ENCODE results near the gene C1QTNF6.

- TF ChIP-seq CTCF (IDR thresholded peaks at IDR 0.05; ENCODE audit: extremely low read depth in 1 of 2, insufficient read depth in 1 of 2, low read depth in 1 of 2, low read length in 2 of 2) (no peak), POLR2A (IDR thresholded peaks at IDR 0.05; ENCODE audit: low read depth, low read length) (no peak), EZH2 (IDR thresholded peaks at IDR 0.05; ENCODE audit: borderline replicate concordance, low read depth, low read length, severe bottlenecking) (no peak), POLR2AphosphoS5 (IDR thresholded peaks at IDR 0.05; ENCODE audit: insufficient read depth, low read depth, low read length) (no peak), FOS (IDR thresholded peaks at IDR 0.05; ENCODE audit: borderline replicate concordance, insufficient read depth, low read length) (no peak), JUN (IDR thresholded peaks at IDR 0.05; ENCODE audit: borderline replicate concordance, insufficient read depth, insufficient read length, low read depth) (no peak), GATA2 (IDR thresholded peaks at IDR 0.05; ENCODE audit: insufficient read depth, insufficient read length, low read depth, low read length) (no peak)
These were observed 9.5 kb downstream of the C1QTNF6 start for GRCh38 chr22:37178350-37179125.

All from endothelial cell of umbilical vein (primary cell).